ENCODE results near the gene NIT1. TPM values are rescaled to one million over a fixed set of nuclear protein-coding genes. Genes with fewer than 3 reads are reported as not detected.

Gene NIT1
- total and polyA plus RNA-seq, 10 of the 15 experiments (the other 5 are each of a cell fraction or from before 2014, with no cell fraction given) = 19.2 to 54.4 (median 28.3) TPM

- TF ChIP-seq ZBTB33 (IDR thresholded peaks at IDR 0.05) = no peak
- TF ChIP-seq YY1 (IDR thresholded peaks at IDR 0.05; ENCODE audit: low read depth, low read length) = peak; percentile 98
- peak; percentile 39 for TF ChIP-seq MYC (IDR thresholded peaks at IDR 0.05; ENCODE audit: insufficient read depth, insufficient read length, insufficient replicate concordance, low read length, severe bottlenecking)
- peak; percentile 75 for TF ChIP-seq NBN (IDR thresholded peaks at IDR 0.05)
- peak; percentile 31; the same call in 1 of the 2 replicates for TF ChIP-seq RFX5 (IDR thresholded peaks at IDR 0.05; ENCODE audit: low read depth, low read length)
- TF ChIP-seq LARP7 (IDR thresholded peaks at IDR 0.05) = peak; percentile 69; the same call in 1 of the 2 replicates
- no peak; the same call in 2 of the 3 replicates for TF ChIP-seq POU2F2 (IDR thresholded peaks at IDR 0.05; ENCODE audit: borderline replicate concordance, low read depth, low read length)
- no peak for TF ChIP-seq SUZ12 (IDR thresholded peaks at IDR 0.05; ENCODE audit: unreplicated experiment)
- TF ChIP-seq EZH2 (IDR thresholded peaks at IDR 0.05; ENCODE audit: borderline replicate concordance, control insufficient read depth, low read depth, low read length) = no peak
- no peak for TF ChIP-seq IRF3 (IDR thresholded peaks at IDR 0.05)
- no peak for TF ChIP-seq USF1 (IDR thresholded peaks at IDR 0.05; ENCODE audit: borderline replicate concordance, extremely low read length, insufficient read depth, low read depth, low read length)
- TF ChIP-seq BCLAF1 (IDR thresholded peaks at IDR 0.05) = no peak
These were observed at the start of gene NIT1, which contains the start of gene PFDN2 (continued) for GRCh38 chr1:161117759-161118581.

Data from GM12878 (cell line).